ENCODE measurements around the gene RBM33. TPM values are rescaled to one million over a fixed set of nuclear protein-coding genes. Genes with fewer than 3 reads are reported as not detected.

RBM33 gene
- polyA plus RNA-seq, 2 of the 4 experiments (the other 2 are of a cell fraction): 21.7 to 21.9 TPM

- TF ChIP-seq NFE2L2 (conservative IDR thresholded peaks at IDR 0.05; ENCODE audit: low read length) (no peak), MAFK (IDR thresholded peaks at IDR 0.05; ENCODE audit: partially characterized antibody) (peak; percentile 50)
- WGBS (ENCODE audit: missing lambda C conversion rate): 95% methylated on average over 10 of the region's 10 CpGs
Measured at GRCh38 chr7:155706376-155706775, 61.9 kb downstream of the RBM33 start.

GRCh38 chr7:155709453-155709852, 65.0 kb downstream of the RBM33 start:
- DNase-seq (ENCODE audit: low read depth in 1 of 2, low spot score in 1 of 2) (no peak), FAIRE-seq (no peak), ATAC-seq (no peak)
- H3K4me2 ChIP-seq: no peak overlapping the region
- no peak overlapping the region for H3K27ac ChIP-seq
- ChIA-PET POLR2A (no interaction called here), CTCF (interaction anchor here (1.2 to 4.2 kb wide), 4 partner anchors 14 to 111 kb away, joined by 4 to 16 read pairs (median 4); no protein-coding TSS in a partner anchor)
- no peaks in the 10 kb centered on the region for H3K4me1 ChIP-seq
- TF ChIP-seq MAX (IDR thresholded peaks at IDR 0.05) (no peak), MYC (IDR thresholded peaks at IDR 0.05; ENCODE audit: borderline replicate concordance, low read length) (no peak), RNF2 (IDR thresholded peaks at IDR 0.05; ENCODE audit: borderline replicate concordance, low read depth) (no peak), JUN (IDR thresholded peaks at IDR 0.05) (no peak), ZFP36 (IDR thresholded peaks at IDR 0.05; ENCODE audit: borderline replicate concordance, partially characterized antibody) (no peak), RARB (CRISPR knock-in tag; IDR thresholded peaks at IDR 0.05) (no peak), HES2 (IDR thresholded peaks at IDR 0.05) (no peak), REST (IDR thresholded peaks at IDR 0.05) (no peak), FOXS1 (CRISPR knock-in tag; IDR thresholded peaks at IDR 0.05) (no peak), USF2 (IDR thresholded peaks at IDR 0.05) (no peak), POLR2A (IDR thresholded peaks at IDR 0.05; ENCODE audit: low read length) (no peak), PBX3 (IDR thresholded peaks at IDR 0.05) (no peak), HEYL (CRISPR knock-in tag; IDR thresholded peaks at IDR 0.05) (no peak), BCL3 (IDR thresholded peaks at IDR 0.05) (no peak), HMGXB4 (CRISPR knock-in tag; IDR thresholded peaks at IDR 0.05; ENCODE audit: borderline replicate concordance) (no peak), MAFK (IDR thresholded peaks at IDR 0.05; ENCODE audit: partially characterized antibody) (no peak), HDAC2 (IDR thresholded peaks at IDR 0.05) (no peak), RCOR1 (IDR thresholded peaks at IDR 0.05; ENCODE audit: low read depth, low read length) (no peak), CEBPB (IDR thresholded peaks at IDR 0.05) (no peak)
- no peak overlapping the region for H3K4me3 ChIP-seq
- H3K9me3 ChIP-seq: no peaks in the 10 kb centered on the region

More at GRCh38 chr7:155706376-155706775, 61.9 kb downstream of the RBM33 start:
- H3K4me1 ChIP-seq: no peaks in the 10 kb centered on the region
- ATAC-seq: no peak
- FAIRE-seq: no peak
- POLR2A ChIA-PET: no interaction called here
- CTCF ChIA-PET: interaction anchor here (1.2 to 1.5 kb wide), 2 partner anchors 11 to 108 kb away, joined by 3 to 9 read pairs; no protein-coding TSS in a partner anchor
- H3K9me3 ChIP-seq: no peaks in the 10 kb centered on the region
- no peak overlapping the region for H3K27ac ChIP-seq
- no peak for DNase-seq (ENCODE audit: low read depth in 1 of 2, low spot score in 1 of 2)
- no peak overlapping the region for H3K4me2 ChIP-seq
- no peak overlapping the region for H3K4me3 ChIP-seq

Measured in A549 (cell line).